ENCODE measurements around the gene RNF123. TPM values are rescaled to one million over a fixed set of nuclear protein-coding genes. Genes with fewer than 3 reads are reported as not detected.

RNF123 gene
- total RNA-seq, 1 donor = 33.3 TPM

DNA sequence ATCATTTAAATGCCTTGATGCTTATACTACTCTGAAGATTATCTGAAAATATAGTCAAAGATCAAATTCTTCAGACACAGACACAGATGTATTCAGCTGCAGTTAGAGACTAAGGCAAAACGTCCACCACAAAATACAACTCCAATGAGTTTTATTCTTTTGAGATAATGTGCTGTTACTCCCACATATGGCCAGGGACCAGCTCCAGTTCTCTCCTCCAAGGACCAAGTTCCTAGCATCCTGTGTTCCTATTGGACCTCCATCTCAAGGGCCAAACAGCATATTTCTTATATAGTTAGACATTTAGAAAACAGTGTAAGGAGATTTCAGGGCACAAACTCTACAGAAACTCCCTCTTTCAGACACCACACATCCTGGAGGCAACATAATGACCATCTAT, 69.9 kb downstream of the RNF123 start:
- Histone ChIP-seq H4K20me1 (ENCODE audit: insufficient read depth, low read length) (peaks cover 43% of the 10 kb centered on the region), H3K4me3 (ENCODE audit: insufficient read depth, low read length) (no peak overlapping the region), H3K4me1 (ENCODE audit: insufficient read depth, low read length) (no peaks in the 10 kb centered on the region), H2AFZ (ENCODE audit: low read length) (no peak overlapping the region), H3K27ac (ENCODE audit: low read depth, low read length) (no peak overlapping the region), H3K36me3 (ENCODE audit: insufficient read depth, low read length) (no peaks in the 10 kb centered on the region), H3K9me3 (ENCODE audit: low read depth, low read length) (no peaks in the 10 kb centered on the region), H3K79me2 (ENCODE audit: insufficient read depth, low read length) (peaks cover 86% of the 10 kb centered on the region), H3K4me2 (ENCODE audit: insufficient read depth, low read length) (no peak overlapping the region), H3K27me3 (ENCODE audit: insufficient read depth, low read length) (no peaks in the 10 kb centered on the region)
- TF ChIP-seq, protein P1, sequence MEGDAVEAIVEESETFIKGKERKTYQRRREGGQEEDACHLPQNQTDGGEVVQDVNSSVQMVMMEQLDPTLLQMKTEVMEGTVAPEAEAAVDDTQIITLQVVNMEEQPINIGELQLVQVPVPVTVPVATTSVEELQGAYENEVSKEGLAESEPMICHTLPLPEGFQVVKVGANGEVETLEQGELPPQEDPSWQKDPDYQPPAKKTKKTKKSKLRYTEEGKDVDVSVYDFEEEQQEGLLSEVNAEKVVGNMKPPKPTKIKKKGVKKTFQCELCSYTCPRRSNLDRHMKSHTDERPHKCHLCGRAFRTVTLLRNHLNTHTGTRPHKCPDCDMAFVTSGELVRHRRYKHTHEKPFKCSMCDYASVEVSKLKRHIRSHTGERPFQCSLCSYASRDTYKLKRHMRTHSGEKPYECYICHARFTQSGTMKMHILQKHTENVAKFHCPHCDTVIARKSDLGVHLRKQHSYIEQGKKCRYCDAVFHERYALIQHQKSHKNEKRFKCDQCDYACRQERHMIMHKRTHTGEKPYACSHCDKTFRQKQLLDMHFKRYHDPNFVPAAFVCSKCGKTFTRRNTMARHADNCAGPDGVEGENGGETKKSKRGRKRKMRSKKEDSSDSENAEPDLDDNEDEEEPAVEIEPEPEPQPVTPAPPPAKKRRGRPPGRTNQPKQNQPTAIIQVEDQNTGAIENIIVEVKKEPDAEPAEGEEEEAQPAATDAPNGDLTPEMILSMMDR (IDR thresholded peaks at IDR 0.05; ENCODE audit: extremely low read depth, low read depth, low read length) = no peak
- DNase-seq (ENCODE audit: insufficient read length, low spot score, missing footprints) = no peak

DNA sequence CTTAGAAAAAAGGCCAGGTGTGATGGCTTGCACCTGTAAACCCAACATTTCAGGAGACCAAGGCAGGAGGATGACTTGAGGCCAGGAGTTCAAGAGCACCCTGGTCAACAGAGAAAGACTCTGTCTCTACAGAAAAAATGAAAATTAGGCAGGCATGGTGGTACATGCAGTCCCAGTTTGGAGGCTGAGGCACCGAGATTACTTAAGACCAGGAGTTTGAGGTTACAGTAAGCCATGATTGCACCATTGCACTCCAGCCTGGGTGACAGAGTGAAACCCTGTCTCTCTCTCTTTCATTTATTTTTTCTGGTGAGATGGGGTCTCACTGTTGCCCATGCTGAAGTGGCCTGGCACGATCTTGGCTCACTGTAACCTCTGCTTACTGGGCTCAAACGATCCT, 72.3 kb downstream of the RNF123 start:
- Histone ChIP-seq H3K79me2 (ENCODE audit: insufficient read depth, low read length) (peaks cover 85% of the 10 kb centered on the region), H4K20me1 (ENCODE audit: insufficient read depth, low read length) (peaks cover 36% of the 10 kb centered on the region), H3K4me2 (ENCODE audit: insufficient read depth, low read length) (no peak overlapping the region), H3K27ac (ENCODE audit: low read depth, low read length) (no peak overlapping the region), H2AFZ (ENCODE audit: low read length) (no peak overlapping the region), H3K4me1 (ENCODE audit: insufficient read depth, low read length) (no peaks in the 10 kb centered on the region), H3K9me3 (ENCODE audit: low read depth, low read length) (no peaks in the 10 kb centered on the region), H3K27me3 (ENCODE audit: insufficient read depth, low read length) (no peaks in the 10 kb centered on the region), H3K4me3 (ENCODE audit: insufficient read depth, low read length) (no peak overlapping the region), H3K36me3 (ENCODE audit: insufficient read depth, low read length) (no peaks in the 10 kb centered on the region)
- TF ChIP-seq, protein P1 (IDR thresholded peaks at IDR 0.05; ENCODE audit: extremely low read depth, low read depth, low read length) = no peak
- no peak for DNase-seq (ENCODE audit: insufficient read length, low spot score, missing footprints)

DNA sequence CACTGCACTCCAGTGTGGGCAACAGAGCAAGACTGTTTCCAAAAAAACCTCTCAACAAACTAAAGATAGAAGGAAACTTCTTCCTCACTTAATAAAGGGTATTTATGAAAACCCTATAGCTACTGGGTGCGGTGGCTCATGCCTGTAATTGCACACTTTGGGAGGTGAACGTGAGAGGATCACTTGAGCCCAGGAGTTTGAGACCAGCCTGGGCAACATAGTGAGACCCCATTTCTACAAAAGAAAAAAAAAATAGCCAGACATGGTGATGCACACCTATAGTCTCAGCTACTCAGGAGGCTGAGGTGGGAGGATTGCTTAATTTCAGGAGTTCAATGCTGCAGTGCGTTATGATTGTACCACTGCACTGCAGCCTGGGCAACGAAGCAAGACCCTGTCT, 74.6 kb downstream of the RNF123 start:
- Histone ChIP-seq H3K4me3 (ENCODE audit: insufficient read depth, low read length) (no peak overlapping the region), H3K4me2 (ENCODE audit: insufficient read depth, low read length) (no peak overlapping the region), H3K4me1 (ENCODE audit: insufficient read depth, low read length) (no peaks in the 10 kb centered on the region), H3K27me3 (ENCODE audit: insufficient read depth, low read length) (no peaks in the 10 kb centered on the region), H3K27ac (ENCODE audit: low read depth, low read length) (no peak overlapping the region), H3K79me2 (ENCODE audit: insufficient read depth, low read length) (peaks cover 85% of the 10 kb centered on the region), H2AFZ (ENCODE audit: low read length) (no peak overlapping the region), H3K36me3 (ENCODE audit: insufficient read depth, low read length) (no peaks in the 10 kb centered on the region), H4K20me1 (ENCODE audit: insufficient read depth, low read length) (peaks cover 39% of the 10 kb centered on the region), H3K9me3 (ENCODE audit: low read depth, low read length) (no peaks in the 10 kb centered on the region)
- TF ChIP-seq, protein P1 (IDR thresholded peaks at IDR 0.05; ENCODE audit: extremely low read depth, low read depth, low read length) = no peak
- no peak for DNase-seq (ENCODE audit: insufficient read length, low spot score, missing footprints)

DNA sequence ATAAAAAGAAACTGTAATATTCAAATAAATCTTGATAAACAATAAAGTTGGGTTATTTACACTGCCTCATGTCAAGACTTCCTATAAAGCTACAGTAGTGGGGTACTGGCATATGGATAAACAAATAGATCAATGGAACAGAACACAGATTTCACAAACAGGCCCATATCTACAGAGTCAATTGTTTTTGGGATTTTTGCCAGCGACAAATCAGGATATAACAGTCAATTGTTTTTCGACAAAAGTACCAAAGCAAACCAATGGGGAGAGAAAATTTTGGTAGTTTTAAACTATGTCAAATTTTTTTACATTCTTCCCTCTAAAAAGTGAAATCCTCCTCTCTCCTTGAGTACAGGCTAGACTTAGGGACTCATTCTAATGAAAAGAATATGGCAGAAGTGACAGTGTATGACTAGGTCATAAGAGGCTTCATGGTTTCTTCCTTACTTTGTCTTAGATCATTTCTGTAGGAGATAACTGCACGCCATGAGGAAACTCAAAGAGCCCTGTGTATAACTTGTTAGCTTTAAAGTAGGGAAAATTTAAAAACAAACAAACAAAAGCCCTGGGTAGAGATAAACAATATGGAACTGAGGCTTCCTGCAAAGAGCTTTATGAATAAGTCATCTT, 80.0 kb downstream of the RNF123 start:
- no peak overlapping the region for H3K27ac ChIP-seq (ENCODE audit: low read depth, low read length)
- no peak overlapping the region for H3K4me3 ChIP-seq (ENCODE audit: insufficient read depth, low read length)
- TF ChIP-seq, protein P1 (IDR thresholded peaks at IDR 0.05; ENCODE audit: extremely low read depth, low read depth, low read length) = no peak
- peaks cover 40% of the 10 kb centered on the region for H4K20me1 ChIP-seq (ENCODE audit: insufficient read depth, low read length)
- H3K9me3 ChIP-seq (ENCODE audit: low read depth, low read length) = no peaks in the 10 kb centered on the region
- no peaks in the 10 kb centered on the region for H3K36me3 ChIP-seq (ENCODE audit: insufficient read depth, low read length)
- no peak overlapping the region for H3K4me2 ChIP-seq (ENCODE audit: insufficient read depth, low read length)
- no peak for DNase-seq (ENCODE audit: insufficient read length, low spot score, missing footprints)
- H3K4me1 ChIP-seq (ENCODE audit: insufficient read depth, low read length) = no peaks in the 10 kb centered on the region
- H3K27me3 ChIP-seq (ENCODE audit: insufficient read depth, low read length) = no peaks in the 10 kb centered on the region
- peaks cover 92% of the 10 kb centered on the region for H3K79me2 ChIP-seq (ENCODE audit: insufficient read depth, low read length)
- H2AFZ ChIP-seq (ENCODE audit: low read length) = no peak overlapping the region

Data from osteoblast (primary cell).